Adipocyte (in vitro differentiated cells): ENCODE measurements around the gene PFKFB4.

Experiments used
- DNase-seq: peaks from one replicate; pipeline ENCODE4 v3.0.0-alpha.2; 2015; ENCODE audit warnings: low read depth
- H3K27me3 ChIP-seq: replicated peaks from 2 replicates; pipeline ENCODE4 v1.7.0; 2013; ENCODE audit warnings: mild to moderate bottlenecking, low read length, moderate library complexity; ENCODE audit not compliant: control insufficient read depth, insufficient read depth
- H3K36me3 ChIP-seq: 2 replicates; pipeline ENCODE4 v1.7.0; 2013; ENCODE audit warnings: low read length, mild to moderate bottlenecking, moderate library complexity; ENCODE audit not compliant: control insufficient read depth, insufficient read depth, severe bottlenecking
- H3K4me1 ChIP-seq: 2 replicates; pipeline ENCODE4 v1.7.0; 2013; ENCODE audit warnings: mild to moderate bottlenecking, low read length, moderate library complexity; ENCODE audit not compliant: control insufficient read depth, insufficient read depth
- H3K4me3 ChIP-seq: 2 replicates; pipeline ENCODE4 v1.7.0; 2013; ENCODE audit warnings: mild to moderate bottlenecking, low read length, moderate library complexity
- H3K9ac ChIP-seq: 2 replicates; pipeline ENCODE4 v1.7.0; 2013; ENCODE audit warnings: mild to moderate bottlenecking, low read length, moderate library complexity
- H3K9me3 ChIP-seq: 2 replicates; pipeline ENCODE4 v1.7.0; 2013; ENCODE audit warnings: mild to moderate bottlenecking, low read length, moderate library complexity; ENCODE audit not compliant: control insufficient read depth

PFKFB4 gene

GRCh38 chr3:48566401-48566760 lies 9.8 kb upstream of the PFKFB4 start:
- no peak overlapping the region for H3K4me3 ChIP-seq
- H3K4me1 ChIP-seq = peaks cover 9% of the 10 kb centered on the region
- H3K27me3 ChIP-seq = no peaks in the 10 kb centered on the region
- no peaks in the 10 kb centered on the region for H3K36me3 ChIP-seq
- no peak overlapping the region for H3K9ac ChIP-seq
- H3K9me3 ChIP-seq = no peaks in the 10 kb centered on the region
- no peak for DNase-seq

- H3K36me3 ChIP-seq = no peaks in the 10 kb centered on the region
- no peaks in the 10 kb centered on the region for H3K9me3 ChIP-seq
- DNase-seq = peak; percentile 68
- no peaks in the 10 kb centered on the region for H3K27me3 ChIP-seq
- H3K4me3 ChIP-seq = no peak overlapping the region
- peaks cover 10% of the 10 kb centered on the region for H3K4me1 ChIP-seq
- H3K9ac ChIP-seq = no peak overlapping the region
These were observed 9.2 kb upstream of the PFKFB4 start for GRCh38 chr3:48565591-48566400.

GRCh38 chr3:48565186-48565585 lies 8.6 kb upstream of the PFKFB4 start:
- Histone ChIP-seq H3K9me3 (no peaks in the 10 kb centered on the region), H3K36me3 (no peaks in the 10 kb centered on the region), H3K9ac (no peak overlapping the region), H3K4me1 (peaks cover 16% of the 10 kb centered on the region), H3K4me3 (no peak overlapping the region), H3K27me3 (no peaks in the 10 kb centered on the region)
- DNase-seq = no peak

- no peaks in the 10 kb centered on the region for H3K36me3 ChIP-seq
- no peaks in the 10 kb centered on the region for H3K9me3 ChIP-seq
- no peak for DNase-seq
- H3K4me1 ChIP-seq = peaks cover 19% of the 10 kb centered on the region
- H3K9ac ChIP-seq = no peak overlapping the region
- H3K27me3 ChIP-seq = no peaks in the 10 kb centered on the region
- no peak overlapping the region for H3K4me3 ChIP-seq
These were observed 8.1 kb upstream of the PFKFB4 start for GRCh38 chr3:48564667-48565066.

GRCh38 chr3:48564022-48564421 lies 7.4 kb upstream of the PFKFB4 start:
- H3K27me3 ChIP-seq = no peaks in the 10 kb centered on the region
- no peaks in the 10 kb centered on the region for H3K36me3 ChIP-seq
- no peaks in the 10 kb centered on the region for H3K9me3 ChIP-seq
- no peak overlapping the region for H3K9ac ChIP-seq
- H3K4me1 ChIP-seq = peaks cover 19% of the 10 kb centered on the region
- H3K4me3 ChIP-seq = no peak overlapping the region
- DNase-seq = peak; percentile 66

GRCh38 chr3:48563382-48563918 lies 6.8 kb upstream of the PFKFB4 start, which contains the start of gene UCN2:
TSS of gene UCN2 (minus strand) at chr3:48563781. CDS start at chr3:48563124, 657 bp downstream.
- H3K4me1 ChIP-seq = peaks cover 19% of the 10 kb centered on the region
- no peak within 1 kb of the TSS for H3K4me3 ChIP-seq
- no peaks in the 10 kb centered on the region for H3K9me3 ChIP-seq
- no peaks in the 10 kb centered on the region for H3K27me3 ChIP-seq
- no peak within 1 kb of the TSS for H3K9ac ChIP-seq
- DNase-seq = peak; percentile 57
- H3K36me3 ChIP-seq = no peaks in the 10 kb centered on the region

- no peak overlapping the region for H3K4me3 ChIP-seq
- H3K9ac ChIP-seq = no peak overlapping the region
- DNase-seq = no peak
- H3K9me3 ChIP-seq = no peaks in the 10 kb centered on the region
- no peaks in the 10 kb centered on the region for H3K27me3 ChIP-seq
- no peaks in the 10 kb centered on the region for H3K36me3 ChIP-seq
- H3K4me1 ChIP-seq = peaks cover 21% of the 10 kb centered on the region
These were observed 5.9 kb upstream of the PFKFB4 start for GRCh38 chr3:48562367-48563095.

GRCh38 chr3:48561045-48561736 lies 4.6 kb upstream of the PFKFB4 start:
- H3K9ac ChIP-seq = no peak overlapping the region
- peak; percentile 57 for DNase-seq
- no peaks in the 10 kb centered on the region for H3K9me3 ChIP-seq
- peaks cover 27% of the 10 kb centered on the region for H3K4me1 ChIP-seq
- H3K27me3 ChIP-seq = no peaks in the 10 kb centered on the region
- H3K36me3 ChIP-seq = no peaks in the 10 kb centered on the region
- H3K4me3 ChIP-seq = no peak overlapping the region

- peak; percentile 23 for DNase-seq
- no peaks in the 10 kb centered on the region for H3K9me3 ChIP-seq
- no peaks in the 10 kb centered on the region for H3K27me3 ChIP-seq
- peaks cover 23% of the 10 kb centered on the region for H3K4me1 ChIP-seq
- H3K9ac ChIP-seq = peak overlapping the region; percentile 14
- H3K36me3 ChIP-seq = no peaks in the 10 kb centered on the region
- no peak overlapping the region for H3K4me3 ChIP-seq
These were observed 4.0 kb upstream of the PFKFB4 start for GRCh38 chr3:48560648-48561018.

GRCh38 chr3:48558493-48559134 lies 2.0 kb upstream of the PFKFB4 start:
- Histone ChIP-seq H3K9me3 (no peaks in the 10 kb centered on the region), H3K4me1 (peaks cover 18% of the 10 kb centered on the region)

More at GRCh38 chr3:48558493-48559134, 2.0 kb upstream of the PFKFB4 start:
- no peak overlapping the region for H3K4me3 ChIP-seq
- no peak overlapping the region for H3K9ac ChIP-seq
- no peak for DNase-seq
- no peaks in the 10 kb centered on the region for H3K36me3 ChIP-seq
- H3K27me3 ChIP-seq = no peaks in the 10 kb centered on the region
